ENCODE data around the gene OR10T2. TPM values are rescaled to one million over a fixed set of nuclear protein-coding genes. Genes with fewer than 3 reads are reported as not detected.

The OR10T2 gene
- total RNA-seq, 2 donors from 2014 or later = not detected

- H3K9me3 ChIP-seq = no peaks in the 10 kb centered on the region
- no peak overlapping the region for H3K27ac ChIP-seq
- H3K27me3 ChIP-seq (replicated peaks; ENCODE audit: insufficient read depth) = no peaks in the 10 kb centered on the region
- DNase-seq (ENCODE audit: low spot score) (no peak), ATAC-seq (ENCODE audit: insufficient number of reproducible peaks, low FRiP score, low read depth) (no peak)
- TF ChIP-seq CTCF (IDR thresholded peaks at IDR 0.05) = no peak
- H3K4me1 ChIP-seq (ENCODE audit: control insufficient read depth in 1 of 2, low read depth in 2 of 2) = no peaks in the 10 kb centered on the region
- no peak overlapping the region for H3K4me3 ChIP-seq
- no peaks in the 10 kb centered on the region for H3K36me3 ChIP-seq
These were observed 1.6 kb upstream of the OR10T2 start for GRCh38 chr1:158400871-158401270.

GRCh38 chr1:158396646-158397045 lies 2.6 kb downstream of the OR10T2 start:
- TF ChIP-seq CTCF (IDR thresholded peaks at IDR 0.05) = no peak
- no peak overlapping the region for H3K4me3 ChIP-seq
- no peak overlapping the region for H3K27ac ChIP-seq
- H3K27me3 ChIP-seq (replicated peaks; ENCODE audit: insufficient read depth) = no peaks in the 10 kb centered on the region
- H3K36me3 ChIP-seq = no peaks in the 10 kb centered on the region
- no peak for DNase-seq (ENCODE audit: low spot score)
- H3K9me3 ChIP-seq = no peaks in the 10 kb centered on the region
- H3K4me1 ChIP-seq (ENCODE audit: control insufficient read depth in 1 of 2, low read depth in 2 of 2) = no peaks in the 10 kb centered on the region
- ATAC-seq (ENCODE audit: insufficient number of reproducible peaks, low FRiP score, low read depth) = no peak

- H3K36me3 ChIP-seq = no peaks in the 10 kb centered on the region
- no peak overlapping the region for H3K27ac ChIP-seq
- no peaks in the 10 kb centered on the region for H3K4me1 ChIP-seq (ENCODE audit: control insufficient read depth in 1 of 2, low read depth in 2 of 2)
- H3K4me3 ChIP-seq = no peak overlapping the region
- H3K9me3 ChIP-seq = no peaks in the 10 kb centered on the region
- no peak for TF ChIP-seq CTCF (IDR thresholded peaks at IDR 0.05)
- ATAC-seq (ENCODE audit: insufficient number of reproducible peaks, low FRiP score, low read depth) = no peak
- no peaks in the 10 kb centered on the region for H3K27me3 ChIP-seq (replicated peaks; ENCODE audit: insufficient read depth)
- DNase-seq (ENCODE audit: low spot score) = no peak
These were observed 5.8 kb downstream of the OR10T2 start for GRCh38 chr1:158393476-158393875.

GRCh38 chr1:158391099-158391498 lies 8.2 kb downstream of the OR10T2 start:
- no peaks in the 10 kb centered on the region for H3K36me3 ChIP-seq
- no peak for TF ChIP-seq CTCF (IDR thresholded peaks at IDR 0.05)
- H3K27ac ChIP-seq = no peak overlapping the region
- no peak for DNase-seq (ENCODE audit: low spot score)
- H3K9me3 ChIP-seq = no peaks in the 10 kb centered on the region
- no peaks in the 10 kb centered on the region for H3K4me1 ChIP-seq (ENCODE audit: control insufficient read depth in 1 of 2, low read depth in 2 of 2)
- H3K27me3 ChIP-seq (replicated peaks; ENCODE audit: insufficient read depth) = no peaks in the 10 kb centered on the region
- ATAC-seq (ENCODE audit: insufficient number of reproducible peaks, low FRiP score, low read depth) = no peak
- H3K4me3 ChIP-seq = no peak overlapping the region

GRCh38 chr1:158390331-158390730 lies 8.9 kb downstream of the OR10T2 start:
- Histone ChIP-seq H3K27me3 (replicated peaks; ENCODE audit: insufficient read depth) (no peaks in the 10 kb centered on the region), H3K36me3 (no peaks in the 10 kb centered on the region), H3K27ac (no peak overlapping the region), H3K9me3 (no peaks in the 10 kb centered on the region), H3K4me1 (ENCODE audit: control insufficient read depth in 1 of 2, low read depth in 2 of 2) (no peaks in the 10 kb centered on the region), H3K4me3 (no peak overlapping the region)
- no peak for TF ChIP-seq CTCF (IDR thresholded peaks at IDR 0.05)
- DNase-seq (ENCODE audit: low spot score) = no peak
- no peak for ATAC-seq (ENCODE audit: insufficient number of reproducible peaks, low FRiP score, low read depth)
